K562 (cell line): ENCODE data around the gene RNF126. TPM values are rescaled to one million over a fixed set of nuclear protein-coding genes. Genes with fewer than 3 reads are reported as not detected.

Source experiments
- ATF4 ChIP-seq: fragments of 450-650 bp; formaldehyde crosslinking; IDR thresholded peaks from 2 replicates; pipeline ENCODE4 v1.4.0; 2022; ENCODE audit warnings: mild to moderate bottlenecking, moderate library complexity
- CBFA2T2 ChIP-seq: fragments of 450-650 bp; conservative IDR thresholded peaks from 2 replicates; pipeline ENCODE4 v1.6.1; 2017; ENCODE audit warnings: mild to moderate bottlenecking
- CBX3 ChIP-seq, 2 experiments: IDR thresholded peaks; 1 replicate in 1 of 2; 2 replicates in 1 of 2; pipeline ENCODE4 v1.6.1; 2012; ENCODE audit warnings: inconsistent platforms in 2 of 2, low read length in 2 of 2, borderline replicate concordance in 1 of 2, control low read depth in 1 of 2
- CTBP1 ChIP-seq: fragments of 450-650 bp; IDR thresholded peaks from 2 replicates; pipeline ENCODE4 v1.6.1; 2016; ENCODE audit warnings: borderline replicate concordance
- ELF2 ChIP-seq: fragments of 250-450 bp; sonication (Bioruptor Pico); IDR thresholded peaks from 2 replicates; pipeline ENCODE4 v1.5.0; 2021; ENCODE audit warnings: mild to moderate bottlenecking
- ETS2 ChIP-seq: IDR thresholded peaks from 2 replicates; pipeline ENCODE4 v1.6.1; 2016; ENCODE audit warnings: borderline replicate concordance, missing genetic modification characterization, mild to moderate bottlenecking, moderate library complexity, missing compliant biosample characterization; ENCODE audit not compliant: poor library complexity, severe bottlenecking
- FOXK2 ChIP-seq, 2 experiments: fragments of 450-650 bp; IDR thresholded peaks in 1 of 2; conservative IDR thresholded peaks in 1 of 2; 2 replicates each; pipeline ENCODE4 v1.6.1; 2016; ENCODE audit warnings: low read depth in 2 of 2, mild to moderate bottlenecking in 1 of 2
- HMGXB4 ChIP-seq: sonication (generic); formaldehyde crosslinking; IDR thresholded peaks from 2 replicates; pipeline ENCODE4 v1.8.1; 2023; ENCODE audit warnings: mild to moderate bottlenecking, missing genetic modification reagents
- HOXB6 ChIP-seq: fragments of 250-450 bp; sonication (Bioruptor Pico); IDR thresholded peaks from 2 replicates; pipeline ENCODE4 v1.5.1; 2022; ENCODE audit warnings: mild to moderate bottlenecking, borderline replicate concordance
- KDM1A ChIP-seq, 2 experiments: fragments of 450-650 bp; IDR thresholded peaks; 2 replicates each; pipeline ENCODE4 v1.6.1; 2016; ENCODE audit warnings: mild to moderate bottlenecking in 2 of 2
- KDM4B ChIP-seq, 2 experiments: fragments of 450-650 bp in 1 of 2; sonication (generic) in 1 of 2; IDR thresholded peaks; 2 replicates each; pipeline ENCODE4 v1.6.1; 2016 to 2017; ENCODE audit warnings: borderline replicate concordance in 2 of 2, antibody characterized with exemption in 1 of 2, low read depth in 1 of 2, mild to moderate bottlenecking in 1 of 2
- MAFF ChIP-seq: IDR thresholded peaks from 2 replicates; pipeline ENCODE4 v1.6.1; 2012; ENCODE audit warnings: low read length, improper control_type of control experiment
- MCM3 ChIP-seq: fragments of 450-650 bp; IDR thresholded peaks from 2 replicates; pipeline ENCODE4 v1.6.1; 2016
- MCM5 ChIP-seq: fragments of 450-650 bp; IDR thresholded peaks from 2 replicates; pipeline ENCODE4 v1.6.1; 2016; ENCODE audit warnings: low read depth
- MLLT1 ChIP-seq, 2 experiments: fragments of 450-650 bp; IDR thresholded peaks; 2 replicates each; pipeline ENCODE4 v1.6.1; 2016
- NFXL1 ChIP-seq: fragments of 450-650 bp; formaldehyde crosslinking; IDR thresholded peaks from 2 replicates; pipeline ENCODE4 v1.4.0; 2021; ENCODE audit warnings: mild to moderate bottlenecking
- PHB2 ChIP-seq: fragments of 450-650 bp; IDR thresholded peaks from 2 replicates; pipeline ENCODE4 v1.6.1; 2017; ENCODE audit warnings: low read depth
- PYGO2 ChIP-seq: fragments of 450-650 bp; IDR thresholded peaks from 2 replicates; pipeline ENCODE4 v1.6.1; 2016; ENCODE audit warnings: mild to moderate bottlenecking, missing genetic modification characterization, moderate library complexity, missing compliant biosample characterization
- STAT6 ChIP-seq: sonication (generic); formaldehyde crosslinking; IDR thresholded peaks from 2 replicates; pipeline ENCODE4 v1.8.1; 2023; ENCODE audit warnings: mild to moderate bottlenecking, missing genetic modification reagents
- TCF7 ChIP-seq: sonication (generic); IDR thresholded peaks from 2 replicates; pipeline ENCODE4 v1.6.1; 2016; ENCODE audit warnings: antibody characterized with exemption, borderline replicate concordance
- TCF7L2 ChIP-seq: fragments of 150-350 bp; IDR thresholded peaks from 2 replicates; pipeline ENCODE4 v1.6.1; 2016; ENCODE audit warnings: low read depth, mild to moderate bottlenecking, low read length, moderate library complexity
- TGIF2 ChIP-seq: sonication (generic); formaldehyde crosslinking; IDR thresholded peaks from 2 replicates; pipeline ENCODE4 v1.8.1; 2022; ENCODE audit warnings: mild to moderate bottlenecking, missing genetic modification reagents, moderate library complexity
- XRCC5 ChIP-seq: fragments of 200-400 bp; formaldehyde crosslinking; IDR thresholded peaks from 2 replicates; pipeline ENCODE4 v1.6.1; 2017; ENCODE audit warnings: low read depth, mild to moderate bottlenecking, low read length
- ZFP1 ChIP-seq: fragments of 450-650 bp; formaldehyde crosslinking; IDR thresholded peaks from 2 replicates; pipeline ENCODE4 v1.4.0; 2020; ENCODE audit warnings: mild to moderate bottlenecking, mixed read lengths
- polyA plus RNA-seq, 8 experiments: library from polyadenylated mRNA; depleted of rRNA in 4 of 8; stranded (reverse) in 5 of 8; unstranded in 3 of 8; fragments of >200 nt; fragmentation: Nextera tagmentation in 2 of 8; fragmentation: Illumina TruSeq in 1 of 8; extraction: Ambion mirVana in 2 of 8; extraction: Trizol in 1 of 8; gene quantifications; 2 replicates each; pipeline versions ENCODE4 v1.2.1 to v1.2.3, GENCODE V29; 2011 to 2014; ENCODE audit warnings: inconsistent platforms in 1 of 8, missing spikeins in 1 of 8
- total RNA-seq, 7 experiments: library from RNA; depleted of rRNA in 6 of 7; stranded (reverse); fragments of >200 nt in 6 of 7; fragmentation: Illumina TruSeq in 2 of 7; extraction: Trizol in 2 of 7; gene quantifications; 2 replicates each; pipeline versions ENCODE4 v1.2.1 to v1.2.3, GENCODE V29; 2011 to 2021; ENCODE audit warnings: low replicate concordance in 1 of 7

RNF126 gene
- total and polyA plus RNA-seq, 9 of the 15 experiments (the other 6 are each of a cell fraction or from before 2014, with no cell fraction given), result 0.27 to 101 (median 12.3) TPM

GRCh38 chr19:610801-611480, 52.1 kb downstream of the RNF126 start (continued):
- no peak for TF ChIP-seq STAT6 (CRISPR knock-in tag)
- TF ChIP-seq MAFF, result no peak
- no peak for TF ChIP-seq TGIF2
- TF ChIP-seq NFXL1 (CRISPR knock-in tag), result no peak
- no peak for TF ChIP-seq MCM5
- TF ChIP-seq KDM1A (IDR thresholded peaks at IDR 0.05), result peak in 1 of 2 experiments; percentile 15; a peak in 2 of 4 replicates
- TF ChIP-seq HMGXB4, result no peak
- TF ChIP-seq TCF7, result no peak
- no peak for TF ChIP-seq MLLT1 (IDR thresholded peaks at IDR 0.05)
- no peak for TF ChIP-seq TCF7L2
- TF ChIP-seq XRCC5, result peak; percentile 10; the same call in 1 of the 2 replicates
- TF ChIP-seq HOXB6, result no peak
- no peak for TF ChIP-seq ATF4 (CRISPR knock-in tag)
- no peak for TF ChIP-seq FOXK2 (conservative IDR thresholded peaks at IDR 0.05 in 1 of 2, IDR thresholded peaks at IDR 0.05 in 1 of 2; ENCODE audit: low read depth in 2 of 2)
- TF ChIP-seq ETS2 (tag), result no peak
- TF ChIP-seq ELF2 (CRISPR knock-in tag), result no peak; the same call in 1 of the 2 replicates
- no peak for TF ChIP-seq CBX3 (IDR thresholded peaks at IDR 0.05; ENCODE audit: borderline replicate concordance in 1 of 2, low read length in 2 of 2)
- no peak for TF ChIP-seq MCM3
- TF ChIP-seq CBFA2T2, result peak; percentile 56
- TF ChIP-seq KDM4B (IDR thresholded peaks at IDR 0.05; ENCODE audit: borderline replicate concordance in 2 of 2, low read depth in 1 of 2), result 0 out of 4 replicates have a peak, but pooled peaks of 1 of the 2 experiments have one; percentile 88
- no peak for TF ChIP-seq ZFP1 (CRISPR knock-in tag)
- no peak for TF ChIP-seq PHB2
- TF ChIP-seq CTBP1, result no peak
- TF ChIP-seq PYGO2 (tag), result no peak
